Heart left ventricle (tissue), 16 donors: Measurements from ENCODE around the gene SLC4A3. TPM values are rescaled to one million over a fixed set of nuclear protein-coding genes. Genes with fewer than 3 reads are reported as not detected.

Experiments used
- ATAC-seq, 4 donors: fragments of 200-7000 bp; cut with Tn5 transposase; one replicate each; pipeline ENCODE4 v1.9.1; 2020 to 2022; ENCODE audit warnings: moderate library complexity in 4 of 4, mild to moderate bottlenecking in 3 of 4, moderate number of reproducible peaks in 1 of 4
- DNase-seq, 5 donors: peaks; one replicate each; pipeline ENCODE4 v3.0.0-alpha.2; 2020
- H3K27ac ChIP-seq, 12 donors: fragments of 200-600 bp; sonication (generic) in 4 of 12; one replicate each; pipeline versions ENCODE4 v1.5.0 to v1.8.0; 2016 to 2022; ENCODE audit warnings: mild to moderate bottlenecking in 2 of 12
- H3K27me3 ChIP-seq, 9 donors: fragments of 200-600 bp; sonication (generic) in 2 of 9; one replicate each; pipeline versions ENCODE4 v1.5.1 to v1.8.0; 2016 to 2022; ENCODE audit warnings: mild to moderate bottlenecking in 3 of 9
- H3K36me3 ChIP-seq, 9 donors: fragments of 200-600 bp; sonication (generic) in 2 of 9; one replicate each; pipeline versions ENCODE4 v1.5.0 to v1.8.0; 2018 to 2022; ENCODE audit warnings: mild to moderate bottlenecking in 2 of 9
- H3K4me1 ChIP-seq, 12 donors: fragments of 200-600 bp; sonication (generic) in 4 of 12; one replicate each; pipeline versions ENCODE4 v1.5.0 to v1.8.0; 2016 to 2022; ENCODE audit warnings: mild to moderate bottlenecking in 3 of 12
- H3K4me3 ChIP-seq, 12 donors: fragments of 200-600 bp; sonication (generic) in 4 of 12; one replicate each; pipeline versions ENCODE4 v1.5.0 to v1.8.0; 2017 to 2022; ENCODE audit warnings: mild to moderate bottlenecking in 9 of 12, moderate library complexity in 4 of 12
- H3K9me3 ChIP-seq, 12 donors: fragments of 200-600 bp; sonication (generic) in 4 of 12; one replicate each; pipeline versions ENCODE4 v1.5.0 to v1.8.0; 2016 to 2022; ENCODE audit warnings: mild to moderate bottlenecking in 1 of 12
- POLR2A ChIP-seq, 2 donors: fragments of 450-650 bp; IDR thresholded peaks; one replicate each; pipeline ENCODE4 v1.6.1; 2017; ENCODE audit warnings: antibody characterized with exemption in 2 of 2, mild to moderate bottlenecking in 2 of 2, moderate library complexity in 2 of 2
- whole genome bisulfite sequencing, 4 donors: extraction: QIAGEN DNeasy Blood & Tissue Kit in 2 of 4; methylation state at CpG; one replicate each; pipeline versions ENCODE4 v1.1.5 to v1.1.7; 2013 to 2018; 5-methylcytosine and 5-hydroxymethylcytosine counted together
- intact Hi-C, 10 donors: fragments of 100-400 bp; cut with DNase I; formaldehyde crosslinking; loops; one replicate each; pipeline versions ENCODE4 v1.11.1 to v1.14.2; 2022
- polyA plus RNA-seq, 2 donors: library from polyadenylated mRNA; stranded (reverse); fragments of 200-250 nt; gene quantifications; one replicate each; pipeline ENCODE4 v1.2.3, GENCODE V29; 2013
- total RNA-seq, 9 donors: library from RNA; depleted of rRNA in 2 of 9; stranded (reverse); fragments of >200 nt in 2 of 9; fragmentation: NEBNext Ultra II Directional in 3 of 9; extraction: Animal tissue kit (Norgen Biotek cat#: 25700) in 3 of 9; gene quantifications; one replicate each; pipeline versions ENCODE4 v1.1.0 to v1.2.4, GENCODE V29; 2016 to 2023
- TF ChIP-seq, protein P1 (sequence below), 12 donors: fragments of 200-600 bp; sonication (generic) in 4 of 12; IDR thresholded peaks; one replicate each; pipeline versions ENCODE4 v1.5.0 to v1.8.0; 2018 to 2022; ENCODE audit warnings: antibody characterized with exemption in 12 of 12, mild to moderate bottlenecking in 5 of 12
- donor health status: ischemic (EF 13 %, LVEDD 7.1; RV severe dilation, severe dysfunction).
- donor health status: healthy with polysubstance abuse.
- donor health status: DM: no; HTN: yes; CAD: no.
- donor health status: DM: no; HTN: no; CAD: no.
- donor health status: ischemic (EF 25% LVEDD 6.9; RV normal size, moderate dysfunction).
- donor health status: ischemic (EF 25% LVEDD 5.7; RV mildly dilated, moderate dysfunction).
- donor health status: healthy.
- donor health status: DM: yes; HTN: yes; CAD: no.
- donor health status: ischemic (EF 35%, LVEDD 5.7; RV mildly dilated, moderate dysfunction).
- donor health status: nonischemic (EF 11% LVEDD 7.7; RV severe dilation, severe dysfunction).
- donor health status: DM: yes; HTN: yes; CAD: no.
- donor health status: PGD.
- donor health status: ischemic (EF 29% LVEDD 5.4; RV normal size, mild dysfunction).
- donor health status: nonischemic (EF 23%, LVEDD 6.1; RV moderate dilation, normal function).

The SLC4A3 gene
- total and polyA plus RNA-seq, 11 donors, result 236 to 507 (median 421) TPM

DNA sequence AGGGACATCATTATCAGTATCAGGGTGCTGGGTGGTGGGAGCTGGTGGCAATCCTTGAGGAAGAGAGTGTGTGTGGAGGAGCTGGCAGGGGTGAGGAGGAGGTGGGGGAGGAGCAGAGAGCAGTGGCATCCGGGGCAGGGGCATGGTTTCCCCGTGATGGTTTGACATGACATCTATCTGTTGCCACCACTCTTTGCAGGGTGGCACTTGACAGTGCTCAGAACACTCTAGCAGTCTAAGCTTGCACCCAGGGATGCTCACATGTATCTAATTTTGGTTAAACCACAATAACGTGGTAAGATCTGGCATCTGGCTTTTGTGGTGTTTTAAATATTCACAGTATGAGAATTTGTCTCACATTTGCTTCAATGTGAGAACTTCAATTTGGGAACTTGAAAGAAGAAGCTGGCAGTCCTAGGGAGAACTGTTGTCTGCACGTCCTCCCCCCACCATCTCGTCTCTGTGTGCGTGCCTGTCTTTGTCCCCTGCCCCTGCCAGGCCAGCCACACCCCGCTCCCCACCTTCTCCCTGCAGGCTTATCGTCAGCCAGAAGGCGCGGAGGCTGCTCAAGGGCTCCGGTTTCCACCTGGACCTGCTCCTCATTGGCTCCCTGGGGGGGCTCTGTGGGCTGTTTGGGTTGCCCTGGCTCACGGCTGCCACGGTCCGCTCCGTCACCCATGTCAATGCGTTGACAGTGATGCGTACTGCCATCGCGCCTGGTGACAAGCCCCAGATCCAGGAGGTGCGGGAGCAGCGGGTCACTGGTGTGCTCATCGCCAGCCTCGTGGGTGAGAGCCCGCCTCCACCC lies 11.7 kb downstream of the SLC4A3 start:
- WGBS, 4 donors, result 39 to 61% (median 53%) methylated on average over 23 to 24 of the region's 24 CpGs
- DNase-seq (peak in 3 of 5 donors; percentile 49 to 81 (median 77)), ATAC-seq (peak in 3 of 4 donors; percentile 21 to 37 (median 21))
- Histone ChIP-seq H3K4me1 (peaks cover 0 to 75% (median 22%) of the 10 kb centered on the region in 12 donors), H3K36me3 (peaks cover 0 to 30% (median 0%) of the 10 kb centered on the region in 9 donors), H3K9me3 (no peaks in the 10 kb centered on the region), H3K27me3 (no peaks in the 10 kb centered on the region), H3K27ac (peak overlapping the region; percentile 2 to 98 (median 66)), H3K4me3 (no peak overlapping the region)
- intact Hi-C loops, result loop anchor here in 3 of 10 donors (5.0 to 10.0 kb wide), 3 partner anchors 72 to 214 kb away; no protein-coding TSS in a partner anchor
- TF ChIP-seq POLR2A (IDR thresholded peaks at IDR 0.05), result no peak
- TF ChIP-seq, protein P1, sequence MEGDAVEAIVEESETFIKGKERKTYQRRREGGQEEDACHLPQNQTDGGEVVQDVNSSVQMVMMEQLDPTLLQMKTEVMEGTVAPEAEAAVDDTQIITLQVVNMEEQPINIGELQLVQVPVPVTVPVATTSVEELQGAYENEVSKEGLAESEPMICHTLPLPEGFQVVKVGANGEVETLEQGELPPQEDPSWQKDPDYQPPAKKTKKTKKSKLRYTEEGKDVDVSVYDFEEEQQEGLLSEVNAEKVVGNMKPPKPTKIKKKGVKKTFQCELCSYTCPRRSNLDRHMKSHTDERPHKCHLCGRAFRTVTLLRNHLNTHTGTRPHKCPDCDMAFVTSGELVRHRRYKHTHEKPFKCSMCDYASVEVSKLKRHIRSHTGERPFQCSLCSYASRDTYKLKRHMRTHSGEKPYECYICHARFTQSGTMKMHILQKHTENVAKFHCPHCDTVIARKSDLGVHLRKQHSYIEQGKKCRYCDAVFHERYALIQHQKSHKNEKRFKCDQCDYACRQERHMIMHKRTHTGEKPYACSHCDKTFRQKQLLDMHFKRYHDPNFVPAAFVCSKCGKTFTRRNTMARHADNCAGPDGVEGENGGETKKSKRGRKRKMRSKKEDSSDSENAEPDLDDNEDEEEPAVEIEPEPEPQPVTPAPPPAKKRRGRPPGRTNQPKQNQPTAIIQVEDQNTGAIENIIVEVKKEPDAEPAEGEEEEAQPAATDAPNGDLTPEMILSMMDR (IDR thresholded peaks at IDR 0.05), result no peak

DNA sequence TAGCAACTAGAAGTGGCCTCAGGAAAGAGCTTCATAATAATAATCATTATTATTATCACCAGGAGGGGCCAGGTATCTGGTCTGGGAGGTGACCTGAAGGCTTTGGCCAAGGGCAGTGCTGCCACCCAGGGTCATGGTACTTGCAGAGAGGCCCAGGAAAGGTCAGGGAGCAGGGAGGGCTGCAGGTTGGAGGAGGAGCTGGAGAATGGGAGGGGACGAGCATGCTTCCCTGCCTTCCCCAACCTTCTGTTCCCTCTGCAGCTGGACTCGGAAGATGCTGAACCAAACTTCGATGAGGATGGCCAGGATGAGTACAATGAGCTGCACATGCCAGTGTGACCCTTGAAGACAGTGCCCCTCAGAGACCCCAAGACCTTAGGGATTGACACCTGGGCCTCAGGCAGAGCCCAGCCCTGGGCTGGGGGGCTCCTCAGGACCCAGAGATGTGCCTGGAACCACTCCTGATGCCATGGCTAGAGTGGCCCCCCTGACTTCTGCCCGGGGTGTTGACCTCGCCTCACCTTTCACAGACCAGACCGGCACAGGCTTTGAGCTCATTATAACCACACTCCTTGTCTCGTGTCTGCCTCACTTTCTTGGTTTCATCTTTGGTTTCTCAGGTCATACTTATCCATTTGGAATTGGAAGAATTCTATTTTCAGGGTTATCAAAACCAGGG lies 14.1 kb downstream of the SLC4A3 start:
- peaks cover 0 to 81% (median 38%) of the 10 kb centered on the region in 12 donors for H3K4me1 ChIP-seq
- ATAC-seq (no peak), DNase-seq (no peak)
- peaks cover 0 to 19% (median 0%) of the 10 kb centered on the region in 9 donors for H3K36me3 ChIP-seq
- H3K4me3 ChIP-seq, result no peak overlapping the region
- intact Hi-C loops, result loop anchor here (1.0 to 10.0 kb wide), 5 partner anchors 97 to 100 kb away; partner anchors contain the start of genes CHPF (in 9 of the 10) and TMEM198 (in 4 of the 10)
- no peaks in the 10 kb centered on the region for H3K27me3 ChIP-seq
- 39 to 58% (median 52%) methylated on average over 5 to 7 of the region's 7 CpGs for WGBS, 4 donors
- no peak for TF ChIP-seq POLR2A (IDR thresholded peaks at IDR 0.05)
- TF ChIP-seq, protein P1 (IDR thresholded peaks at IDR 0.05), result no peak
- H3K9me3 ChIP-seq, result no peaks in the 10 kb centered on the region
- H3K27ac ChIP-seq, result peak overlapping the region in 10 of 12 donors; percentile 29 to 98 (median 74)

DNA sequence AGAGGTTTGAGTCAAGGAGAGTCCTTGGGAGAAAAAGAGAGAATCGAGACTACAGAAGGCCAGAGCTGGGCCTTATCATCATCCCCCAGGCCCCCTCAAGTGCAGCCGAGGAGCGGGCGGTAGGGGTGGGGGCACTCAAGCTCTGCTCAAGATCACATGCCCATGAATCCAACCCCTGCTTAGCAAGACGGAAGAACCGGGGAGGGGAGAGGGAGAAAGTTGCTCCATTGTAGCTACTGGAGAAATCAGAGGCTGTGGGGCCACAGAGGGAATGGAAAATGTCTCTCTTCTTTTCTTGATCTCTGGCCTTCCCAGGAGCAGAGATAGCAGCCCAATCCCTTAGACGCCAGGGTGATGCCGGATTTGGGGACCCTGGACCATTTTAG lies 14.6 kb downstream of the SLC4A3 start:
- Histone ChIP-seq H3K27me3 (no peaks in the 10 kb centered on the region), H3K9me3 (no peaks in the 10 kb centered on the region), H3K27ac (peak overlapping the region in 10 of 12 donors; percentile 29 to 98 (median 74)), H3K36me3 (peaks cover 0 to 19% (median 0%) of the 10 kb centered on the region in 9 donors), H3K4me3 (no peak overlapping the region), H3K4me1 (peaks cover 0 to 80% (median 38%) of the 10 kb centered on the region in 12 donors)
- DNase-seq (no peak), ATAC-seq (no peak)
- intact Hi-C loops, result loop anchor here in 8 of 10 donors (1.0 to 10.0 kb wide), 5 partner anchors 97 to 101 kb away; partner anchors contain the start of genes CHPF (in 7 of the 8) and TMEM198 (in 4 of the 8)
- WGBS, 4 donors, result 24 to 34% (median 29%) methylated on average over 8 of the region's 8 CpGs
- TF ChIP-seq POLR2A (IDR thresholded peaks at IDR 0.05), result no peak

DNA sequence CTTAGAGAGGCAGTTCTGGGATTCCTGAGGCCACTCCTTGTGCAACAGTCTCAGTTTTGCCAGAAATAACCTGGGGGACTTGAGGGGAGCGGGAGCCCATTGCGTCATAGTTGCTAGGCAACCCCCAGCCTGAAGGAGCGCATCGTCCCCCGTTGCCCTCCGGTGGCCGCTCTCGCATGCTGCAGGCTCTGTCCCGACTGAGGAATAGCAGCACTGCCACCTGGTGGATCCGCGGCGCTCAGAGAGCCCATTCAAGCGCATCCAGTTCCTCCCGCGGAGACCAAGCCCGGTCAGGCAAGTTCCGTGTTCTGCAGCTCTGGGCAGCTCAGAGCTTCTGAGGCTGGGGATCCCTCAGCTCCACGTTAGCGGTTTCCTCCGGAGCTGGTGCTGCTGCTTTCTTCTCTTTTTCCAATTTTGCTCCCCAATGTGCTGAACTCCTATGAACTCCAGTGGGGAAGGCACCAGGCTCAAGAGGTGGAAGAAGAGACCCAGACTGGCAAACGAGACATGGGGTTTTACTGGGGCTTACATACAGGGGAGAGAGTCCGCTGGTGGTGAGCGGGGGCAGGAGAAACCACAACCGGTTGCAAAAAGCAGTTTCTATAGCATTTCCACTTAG lies 15.1 kb downstream of the SLC4A3 start:
- Histone ChIP-seq H3K4me1 (peaks cover 0 to 76% (median 38%) of the 10 kb centered on the region in 12 donors), H3K27ac (peak overlapping the region; percentile 32 to 99 (median 86)), H3K9me3 (no peaks in the 10 kb centered on the region), H3K36me3 (peaks cover 0 to 19% (median 0%) of the 10 kb centered on the region in 9 donors), H3K4me3 (no peak overlapping the region), H3K27me3 (no peaks in the 10 kb centered on the region)
- TF ChIP-seq, protein P1 (IDR thresholded peaks at IDR 0.05), result peak; percentile 90 to 99 (median 98)
- TF ChIP-seq POLR2A (IDR thresholded peaks at IDR 0.05), result peak in 1 of 2 donors; percentile 42
- DNase-seq (peak; percentile 93 to 98 (median 97)), ATAC-seq (peak; percentile 28 to 63 (median 54))
- intact Hi-C loops, result loop anchor here in 8 of 10 donors (1.0 to 10.0 kb wide), 5 partner anchors 98 to 101 kb away; partner anchors contain the start of genes CHPF (in 7 of the 8) and TMEM198 (in 4 of the 8)
- WGBS, 4 donors, result 11 to 15% (median 11%) methylated on average over 16 to 24 of the region's 24 CpGs
